Kidney (tissue), 14 donors: ENCODE measurements around the gene PRAC1. TPM values are rescaled to one million over a fixed set of nuclear protein-coding genes. Genes with fewer than 3 reads are reported as not detected.
A peak's percentile ranks its signal among the peaks of the same experiment; 100 is the strongest.
"Not testable (repeated sequence)": the region's sequence is repeated elsewhere in the genome, so short reads cannot be mapped to it uniquely, and the experiment has no call there.

ENCODE experiments used
- DNase-seq, 5 donors: peaks; one replicate each; pipeline ENCODE4 v3.0.0-alpha.2; 2013 to 2020
- FAIRE-seq: peaks from 2 replicates; lab custom pipeline; 2012; peaks lifted over from hg19 to GRCh38; lab: Jason Lieb, UNC
- H3K27ac ChIP-seq, 2 donors: one replicate each; pipeline ENCODE4 v1.7.0; 2013; ENCODE audit warnings: low read depth in 2 of 2, low read length in 2 of 2, inconsistent platforms in 1 of 2
- H3K27me3 ChIP-seq: one replicate; pipeline ENCODE4 v1.7.1; 2013; ENCODE audit warnings: low read length, inconsistent platforms; ENCODE audit not compliant: control insufficient read depth, insufficient read depth
- H3K36me3 ChIP-seq, 3 donors: one replicate each; pipeline versions ENCODE4 v1.7.0 to v1.7.1; 2013; ENCODE audit warnings: low read length in 3 of 3, control low read depth in 1 of 3, inconsistent platforms in 1 of 3; ENCODE audit not compliant: insufficient read depth in 3 of 3, control insufficient read depth in 2 of 3
- H3K4me1 ChIP-seq, 3 donors: one replicate each; pipeline versions ENCODE4 v1.7.0 to v1.7.1; 2013; ENCODE audit warnings: low read length in 3 of 3, inconsistent platforms in 1 of 3, low read depth in 1 of 3; ENCODE audit not compliant: control insufficient read depth in 2 of 3, insufficient read depth in 2 of 3
- H3K4me3 ChIP-seq, 3 donors: one replicate each; pipeline versions ENCODE4 v1.7.0 to v1.8.1; 2013; ENCODE audit warnings: low read length in 3 of 3, control low read depth in 1 of 3, inconsistent platforms in 1 of 3
- H3K9ac ChIP-seq, 3 donors: one replicate each; pipeline versions ENCODE4 v1.7.0 to v1.7.1; 2013; ENCODE audit warnings: low read length in 3 of 3, control low read depth in 1 of 3, inconsistent platforms in 1 of 3
- H3K9me3 ChIP-seq, 3 donors: one replicate each; pipeline versions ENCODE4 v1.7.0 to v1.7.1; 2013; ENCODE audit warnings: low read length in 3 of 3, control low read depth in 1 of 3, inconsistent platforms in 1 of 3; ENCODE audit not compliant: control insufficient read depth in 2 of 3, insufficient read depth in 1 of 3
- intact Hi-C: fragments of 100-400 bp; cut with DNase I; formaldehyde crosslinking; loops from one replicate; pipeline ENCODE4 v1.11.1; 2022
- polyA plus RNA-seq: library from polyadenylated mRNA; stranded (reverse); fragments of 350-450 nt; fragmentation: Illumina TruSeq; extraction: RNeasy Lipid Tissue Mini Kit (QIAGEN cat#74804); gene quantifications from one replicate; pipeline ENCODE4 v1.2.3, GENCODE V29; 2014; ENCODE audit warnings: low read depth, low replicate concordance; ENCODE audit not compliant: insufficient read depth
- total RNA-seq: library from RNA; stranded (reverse); fragmentation: NEBNext Ultra II Directional; extraction: Animal tissue kit (Norgen Biotek cat#: 25700); gene quantifications from one replicate; pipeline ENCODE4 v1.2.1, GENCODE V29; 2021
- TF ChIP-seq, protein P1 (sequence below): IDR thresholded peaks from 3 replicates; pipeline ENCODE4 v1.5.1; 2012; ENCODE audit warnings: mild to moderate bottlenecking, moderate library complexity, borderline replicate concordance; ENCODE audit not compliant: insufficient read depth; ENCODE audit errors: extremely low read depth
- donor health status: control.
- donor health status: control.
- donor health status: control.
- donor health status: control.
- donor health status: control.
- donor health status: DM: yes; HTN: yes; CAD: no.
- donor health status: Normal renal cell carcinoma (clear cell type).

PRAC1 gene
- total and polyA plus RNA-seq, 2 donors from 2014 or later, result not detected

DNA sequence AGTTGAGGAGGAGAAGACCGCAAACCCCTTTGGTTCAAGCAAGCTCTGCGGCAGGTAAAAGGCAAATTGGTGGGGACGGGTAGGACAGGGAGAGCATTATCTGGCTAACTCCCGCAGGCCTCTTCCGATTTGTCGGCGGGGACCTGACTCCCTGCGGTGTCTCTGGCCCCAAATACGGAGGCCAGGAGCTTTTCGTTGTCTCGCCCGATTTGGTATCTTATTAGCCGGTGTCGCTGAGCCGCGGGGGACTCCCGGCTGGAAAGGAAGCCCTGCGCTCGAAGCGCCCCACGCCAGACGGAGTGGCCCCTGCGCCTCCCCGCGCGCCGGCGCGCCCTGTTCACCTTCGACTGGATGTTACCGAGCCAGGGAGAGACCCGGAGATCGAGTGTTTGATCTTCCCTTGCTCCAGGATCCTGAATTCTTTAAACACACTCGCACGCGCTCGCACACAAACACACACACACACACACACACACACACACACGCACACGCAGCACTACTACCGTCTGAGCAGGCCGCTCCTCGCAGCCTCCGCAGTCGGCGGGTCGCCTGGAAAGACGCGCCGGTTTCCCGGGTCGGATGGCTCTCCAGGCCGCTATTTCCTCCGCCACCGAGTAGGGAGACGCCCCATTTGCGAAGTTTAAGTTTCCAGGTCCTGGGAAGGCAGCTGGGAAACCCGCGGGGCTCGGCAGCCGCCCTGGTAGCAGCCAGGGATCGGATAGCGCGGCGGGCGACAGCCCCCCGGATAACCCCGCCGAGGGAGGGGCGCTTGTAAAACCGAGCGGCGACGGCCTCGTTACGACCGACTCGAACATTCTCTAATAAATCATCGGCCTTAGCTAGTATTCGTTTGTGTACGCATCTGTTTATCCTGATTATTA is 3.3 kb downstream of the PRAC1 start:
- FAIRE-seq (no peak), DNase-seq (peak in 4 of 5 donors; percentile 57 to 74 (median 72))
- H3K27ac ChIP-seq, result no peak overlapping the region
- no peaks in the 10 kb centered on the region for H3K36me3 ChIP-seq
- H3K4me3 ChIP-seq, result no peak overlapping the region
- H3K4me1 ChIP-seq, result no peaks in the 10 kb centered on the region
- TF ChIP-seq, protein P1, sequence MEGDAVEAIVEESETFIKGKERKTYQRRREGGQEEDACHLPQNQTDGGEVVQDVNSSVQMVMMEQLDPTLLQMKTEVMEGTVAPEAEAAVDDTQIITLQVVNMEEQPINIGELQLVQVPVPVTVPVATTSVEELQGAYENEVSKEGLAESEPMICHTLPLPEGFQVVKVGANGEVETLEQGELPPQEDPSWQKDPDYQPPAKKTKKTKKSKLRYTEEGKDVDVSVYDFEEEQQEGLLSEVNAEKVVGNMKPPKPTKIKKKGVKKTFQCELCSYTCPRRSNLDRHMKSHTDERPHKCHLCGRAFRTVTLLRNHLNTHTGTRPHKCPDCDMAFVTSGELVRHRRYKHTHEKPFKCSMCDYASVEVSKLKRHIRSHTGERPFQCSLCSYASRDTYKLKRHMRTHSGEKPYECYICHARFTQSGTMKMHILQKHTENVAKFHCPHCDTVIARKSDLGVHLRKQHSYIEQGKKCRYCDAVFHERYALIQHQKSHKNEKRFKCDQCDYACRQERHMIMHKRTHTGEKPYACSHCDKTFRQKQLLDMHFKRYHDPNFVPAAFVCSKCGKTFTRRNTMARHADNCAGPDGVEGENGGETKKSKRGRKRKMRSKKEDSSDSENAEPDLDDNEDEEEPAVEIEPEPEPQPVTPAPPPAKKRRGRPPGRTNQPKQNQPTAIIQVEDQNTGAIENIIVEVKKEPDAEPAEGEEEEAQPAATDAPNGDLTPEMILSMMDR, result no peak
- no peak overlapping the region for H3K9ac ChIP-seq
- H3K9me3 ChIP-seq, result no peaks in the 10 kb centered on the region
- intact Hi-C loops, result no loop called here
- peaks cover 81% of the 10 kb centered on the region for H3K27me3 ChIP-seq

DNA sequence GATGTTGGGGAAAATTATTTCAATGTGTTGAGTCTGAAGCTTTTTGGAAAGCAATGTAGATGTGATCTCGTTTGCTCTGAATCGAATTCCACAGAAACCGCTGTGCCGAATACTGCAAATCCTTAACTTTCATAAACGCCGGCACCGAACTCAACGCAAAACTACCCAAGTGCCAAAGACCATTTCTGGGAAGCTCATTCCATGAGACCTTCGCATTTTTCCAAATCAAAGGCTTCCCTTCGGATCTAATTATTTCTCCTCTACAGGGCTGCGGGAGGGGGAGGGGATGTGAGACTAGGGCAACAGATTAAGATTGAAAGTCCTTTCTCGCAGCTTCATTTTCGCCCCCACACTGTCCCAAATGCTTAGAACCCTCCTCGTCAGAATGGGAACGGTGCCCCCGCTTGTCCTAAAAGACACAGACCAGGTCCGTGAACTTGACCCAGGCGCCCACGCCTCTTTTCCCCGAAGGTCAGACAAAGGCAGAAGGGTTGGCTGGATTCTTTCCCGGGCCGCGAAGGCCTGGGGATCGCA is 4.0 kb downstream of the PRAC1 start:
- Histone ChIP-seq H3K27ac (no peak overlapping the region), H3K36me3 (no peaks in the 10 kb centered on the region), H3K9ac (no peak overlapping the region), H3K4me3 (no peak overlapping the region), H3K27me3 (peaks cover 78% of the 10 kb centered on the region), H3K9me3 (no peaks in the 10 kb centered on the region), H3K4me1 (no peaks in the 10 kb centered on the region)
- intact Hi-C loops, result no loop called here
- no peak for FAIRE-seq
- TF ChIP-seq, protein P1, result no peak
- peak in 4 of 5 donors; percentile 56 to 81 (median 64) for DNase-seq

DNA sequence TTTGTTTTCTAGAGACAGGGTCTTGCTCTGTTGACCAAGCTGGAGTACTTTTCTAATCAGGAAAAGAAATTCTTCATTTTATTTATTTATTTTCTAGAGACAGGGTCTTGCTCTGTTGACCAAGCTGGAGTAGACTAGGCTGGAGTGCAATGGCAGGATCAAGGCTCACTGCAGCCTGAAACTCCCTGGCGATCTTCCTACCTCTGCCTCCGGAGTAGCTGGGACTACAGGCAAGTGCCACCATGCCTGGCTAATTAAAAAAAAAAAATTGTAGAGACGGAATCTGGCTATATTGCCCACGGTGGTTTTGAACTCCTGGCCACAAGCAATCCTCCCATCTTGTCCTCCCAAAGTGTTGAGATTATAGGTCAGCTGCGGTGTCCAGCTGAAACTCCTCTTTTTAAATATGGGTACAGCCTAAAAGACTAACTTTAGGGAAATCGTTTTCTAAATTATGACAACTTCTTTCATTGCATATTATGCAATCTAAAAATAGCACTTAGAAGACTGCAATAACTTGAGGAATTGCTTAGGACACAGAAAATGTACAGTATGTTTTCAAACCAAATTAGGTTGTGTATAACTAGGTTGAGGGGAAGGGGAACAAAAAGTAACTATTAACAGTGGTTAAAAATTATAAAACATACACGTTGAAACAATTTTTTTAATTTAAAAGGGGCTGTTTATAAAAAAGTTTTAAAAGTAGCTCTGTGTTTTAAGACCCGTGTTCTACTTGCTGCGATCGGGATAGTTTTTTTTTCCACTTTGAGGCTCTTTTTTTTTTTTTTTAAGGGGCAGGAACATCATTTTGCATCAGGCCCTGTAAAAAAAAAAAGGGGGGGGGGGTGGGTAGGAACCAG is 4.7 kb downstream of the PRAC1 start:
- FAIRE-seq (no peak), DNase-seq (peak in 1 of 5 donors; percentile 50)
- H3K4me1 ChIP-seq, result no peaks in the 10 kb centered on the region
- intact Hi-C loops, result no loop called here
- H3K4me3 ChIP-seq, result no peak overlapping the region
- H3K9me3 ChIP-seq, result no peaks in the 10 kb centered on the region
- peaks cover 76% of the 10 kb centered on the region for H3K27me3 ChIP-seq
- TF ChIP-seq, protein P1, result no peak
- H3K36me3 ChIP-seq, result no peaks in the 10 kb centered on the region
- no peak overlapping the region for H3K9ac ChIP-seq
- no peak overlapping the region for H3K27ac ChIP-seq

DNA sequence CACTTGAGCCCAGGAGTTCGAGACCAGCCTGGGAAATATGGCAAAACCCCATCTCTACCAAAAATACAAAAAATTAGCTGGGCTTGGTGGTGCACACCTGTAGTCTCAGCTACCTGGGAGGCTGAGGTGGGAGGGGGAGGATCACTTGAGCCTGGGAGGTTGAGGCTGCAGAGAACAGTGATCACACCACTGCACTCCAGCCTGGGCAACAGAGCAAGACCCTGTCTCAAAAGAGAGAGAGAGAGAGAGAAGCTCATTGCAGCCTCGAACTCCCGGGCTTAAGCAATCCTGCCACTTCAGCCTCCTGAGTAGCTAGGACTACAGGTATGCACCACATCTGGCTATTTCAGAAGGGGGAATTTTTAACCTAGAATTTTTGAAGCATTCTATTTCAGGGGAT is 5.8 kb downstream of the PRAC1 start:
- H3K9me3 ChIP-seq, intact Hi-C loops, H3K36me3 ChIP-seq, H3K4me3 ChIP-seq, H3K27ac ChIP-seq, FAIRE-seq, H3K4me1 ChIP-seq, DNase-seq, H3K9ac ChIP-seq: not testable (repeated sequence)
- H3K27me3 ChIP-seq, result peaks cover 69% of the 10 kb centered on the region
